ENCODE data around the gene ADAMTS12.

Gene ADAMTS12

GRCh38 chr5:33842456-33842855 is 49.3 kb downstream of the ADAMTS12 start:
- DNase-seq: no peak

DNA sequence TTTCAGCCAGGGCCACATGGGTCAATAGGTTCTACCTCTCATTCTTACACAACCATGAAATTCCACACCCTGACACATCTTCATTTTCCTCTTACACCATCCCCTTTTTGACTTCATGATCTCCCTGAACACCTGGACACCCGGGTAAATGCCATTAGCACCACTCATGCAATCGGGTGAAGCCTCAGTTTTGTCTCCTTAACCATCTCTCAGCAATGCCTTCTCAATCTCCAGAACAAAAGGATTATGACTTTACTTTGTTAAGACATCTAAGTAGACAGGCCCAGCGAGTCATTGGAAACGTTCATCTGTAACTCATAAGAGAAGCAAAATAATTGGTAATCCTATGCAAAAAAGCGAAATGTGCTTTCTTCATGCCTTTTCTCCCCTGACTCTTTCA is 49.9 kb downstream of the ADAMTS12 start:
- no peak for DNase-seq

GRCh38 chr5:33840927-33841547 is 50.8 kb downstream of the ADAMTS12 start:
- DNase-seq: no peak

DNA sequence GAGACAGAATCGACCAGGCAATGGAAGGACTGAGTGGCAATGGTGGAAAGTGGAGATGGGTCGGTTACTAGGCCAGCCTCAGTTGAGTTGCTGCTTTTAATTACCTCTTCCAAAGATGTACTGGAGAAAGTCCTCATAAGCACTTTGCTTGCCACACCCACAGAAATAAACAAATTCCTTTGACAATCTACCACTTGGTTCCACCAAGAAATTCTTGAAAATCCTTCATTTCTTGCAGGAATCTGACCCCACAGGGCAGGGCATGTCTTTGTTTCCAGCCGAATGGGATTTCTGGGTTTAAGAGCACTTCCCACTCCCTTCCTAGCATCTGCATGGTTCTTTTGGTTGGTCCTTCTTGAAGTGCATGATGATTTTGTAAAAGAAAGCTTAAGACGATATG is 54.5 kb downstream of the ADAMTS12 start:
- no peak for DNase-seq

DNA sequence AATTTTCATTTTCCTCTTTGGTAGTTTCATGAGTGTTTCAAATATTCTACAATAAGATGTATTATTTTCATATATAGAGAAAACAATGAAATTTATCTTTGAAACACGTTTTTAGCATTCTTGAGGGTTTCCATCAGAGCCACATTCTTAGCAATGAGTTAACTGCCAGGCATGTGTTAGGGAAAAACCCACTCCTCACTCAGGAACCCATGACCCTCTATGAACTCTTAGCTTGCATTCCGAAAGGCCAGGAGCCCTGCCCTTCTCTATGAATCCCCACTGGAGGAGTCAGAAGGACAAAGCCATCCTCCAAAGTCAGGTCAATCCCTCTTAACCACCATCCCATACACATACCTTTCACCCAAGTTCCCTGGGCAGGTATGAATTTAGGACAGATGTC is 57.5 kb downstream of the ADAMTS12 start:
- no peak for DNase-seq

- no peak for DNase-seq
These were observed 58.6 kb downstream of the ADAMTS12 start for GRCh38 chr5:33833237-33833575.

DNA sequence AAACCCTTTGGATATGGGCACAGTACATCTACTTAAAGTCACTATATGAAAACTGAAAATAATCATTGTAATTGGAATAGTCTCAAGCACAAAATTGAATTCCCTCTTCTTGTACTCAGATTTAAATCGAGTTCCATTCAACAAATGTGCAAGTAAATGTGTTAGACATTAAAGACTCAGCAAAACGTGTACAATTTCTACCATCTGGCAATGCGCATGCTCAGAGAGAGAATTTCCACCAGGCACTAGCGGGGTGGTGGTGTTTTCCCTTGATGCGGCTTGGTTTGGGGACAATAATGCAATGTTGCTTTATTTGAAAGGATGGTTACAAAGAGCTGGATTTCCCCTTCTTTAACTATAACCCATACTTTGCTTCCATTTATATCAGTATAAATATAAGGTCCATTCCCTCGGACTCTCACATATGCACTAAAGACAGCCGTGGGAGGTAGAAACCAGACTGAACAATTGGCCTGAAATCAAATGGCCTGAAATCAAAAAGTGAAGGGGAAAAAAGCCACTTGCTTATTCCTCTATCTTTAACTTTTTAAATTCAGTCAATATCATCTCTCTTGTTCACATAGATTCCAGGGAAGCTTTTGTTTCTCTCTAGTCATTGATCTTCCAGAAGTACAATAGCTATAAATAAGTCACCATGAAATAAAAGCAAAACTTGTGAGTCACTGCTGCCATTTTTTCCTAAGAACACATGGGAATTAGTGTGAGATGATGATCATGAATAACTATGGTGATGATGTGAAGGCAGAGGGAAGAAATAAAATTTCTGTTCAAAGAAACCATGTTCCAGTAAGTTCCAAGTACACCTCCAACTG is 59.2 kb downstream of the ADAMTS12 start:
- DNase-seq: no peak

DNA sequence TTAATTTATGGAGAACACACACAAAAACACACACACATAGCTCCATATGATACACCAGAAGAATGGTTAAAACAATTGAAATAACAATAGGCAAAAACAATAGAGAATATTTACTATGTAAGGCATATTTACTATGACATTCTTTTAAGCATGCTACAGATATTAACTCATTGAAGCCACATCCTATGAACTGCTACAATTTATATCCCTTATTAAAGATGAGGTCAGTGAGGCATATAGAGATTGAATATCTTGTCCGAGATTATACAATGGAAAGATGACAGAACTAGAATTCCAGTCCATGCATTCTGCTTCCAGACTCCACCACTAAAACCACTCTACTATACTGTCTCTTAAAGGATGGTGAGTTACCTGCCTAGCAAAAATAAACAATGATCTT is 60.7 kb downstream of the ADAMTS12 start:
- no peak for DNase-seq

DNA sequence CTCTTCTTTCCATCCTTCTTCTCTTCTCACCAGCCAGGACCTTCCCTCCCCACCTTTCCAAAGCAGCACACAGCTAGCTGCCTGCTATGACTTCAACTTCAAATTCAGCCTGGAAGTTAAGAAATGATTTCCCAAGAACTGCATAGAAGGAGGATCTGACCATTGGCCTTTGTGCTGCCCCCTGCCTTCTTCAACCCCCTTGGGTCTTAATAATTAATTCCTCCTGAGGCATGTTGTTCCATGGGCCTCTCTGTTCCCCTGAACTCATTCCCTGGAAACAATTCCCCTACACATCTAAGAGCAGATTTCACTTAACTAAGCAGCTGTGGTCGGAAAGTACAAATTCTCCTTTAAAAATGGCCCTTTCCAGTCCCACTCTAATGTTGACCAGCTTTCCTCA is 62.4 kb downstream of the ADAMTS12 start:
- DNase-seq: no peak

GRCh38 chr5:33828626-33829308 is 63.0 kb downstream of the ADAMTS12 start:
- no peak for DNase-seq

DNA sequence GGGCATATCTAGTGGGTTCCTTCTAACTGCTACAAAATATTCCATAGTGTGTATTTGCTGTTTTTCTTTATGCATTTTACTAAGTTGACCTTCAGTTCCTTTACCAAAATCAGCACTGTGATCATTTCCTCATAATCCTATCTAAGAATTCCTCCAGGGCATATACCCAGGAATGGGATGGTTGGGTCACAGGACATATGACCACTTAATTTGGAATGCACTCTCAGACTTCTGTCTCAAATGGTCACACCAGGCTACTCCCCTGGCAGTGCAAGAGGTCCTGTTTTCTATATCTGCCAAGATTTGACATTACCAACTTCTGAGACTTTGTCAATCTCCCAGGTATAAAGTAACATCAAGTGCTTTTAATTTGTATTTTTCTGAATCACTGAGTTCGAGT is 63.9 kb downstream of the ADAMTS12 start:
- no peak for DNase-seq

- DNase-seq: no peak
These were observed 64.6 kb downstream of the ADAMTS12 start for GRCh38 chr5:33827018-33827707.

DNA sequence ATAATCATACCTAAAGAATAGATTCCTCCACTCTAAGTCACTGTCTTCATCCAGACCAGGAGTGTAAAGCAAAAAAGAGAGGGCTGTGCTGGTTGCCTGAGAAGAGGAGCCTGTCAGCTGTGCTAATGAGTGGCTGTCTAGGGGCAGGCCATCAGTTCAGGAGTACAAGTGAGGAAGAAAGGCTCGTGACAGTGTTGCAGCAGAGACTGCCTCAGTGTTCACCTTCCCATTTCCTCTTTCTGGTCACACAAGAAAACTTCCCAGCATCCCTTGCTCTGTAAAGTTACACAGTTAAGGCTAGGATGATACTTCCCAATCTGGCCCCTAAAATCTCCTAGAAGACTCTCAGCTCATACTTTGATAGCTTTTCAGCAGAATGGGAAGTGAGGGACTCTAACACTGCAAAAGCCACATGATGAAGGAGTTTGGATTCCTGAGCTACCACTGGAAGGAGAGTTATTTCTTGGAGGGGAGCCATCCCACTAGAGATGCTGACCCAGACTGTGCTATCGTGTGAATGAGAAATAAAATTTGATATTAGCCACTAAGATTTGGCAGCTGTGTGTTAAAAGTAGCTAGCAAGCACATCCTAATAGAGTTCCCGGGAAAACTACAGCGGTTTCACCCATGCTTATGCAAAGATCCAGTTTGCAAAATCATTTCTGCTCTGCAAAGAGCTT is 67.1 kb downstream of the ADAMTS12 start:
- DNase-seq: no peak

DNA sequence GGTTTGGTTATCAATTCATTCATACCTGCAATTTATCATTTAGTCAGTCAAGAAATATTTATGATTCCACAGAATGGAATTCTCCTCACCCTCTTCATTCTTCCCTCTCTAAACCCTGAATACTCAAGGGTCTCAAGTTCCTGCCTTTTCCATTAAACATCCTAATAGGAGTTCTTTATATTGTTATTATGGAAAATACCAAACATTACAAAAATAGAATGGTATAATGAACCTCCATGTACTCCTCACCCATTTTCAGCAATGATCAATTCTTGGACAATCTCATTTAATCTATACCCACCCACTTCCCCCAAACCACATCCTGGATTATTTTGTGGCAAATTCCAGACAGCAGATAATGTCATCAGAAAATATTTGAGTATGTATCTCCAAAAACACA is 74.5 kb downstream of the ADAMTS12 start:
- DNase-seq: no peak

- DNase-seq: no peak
These were observed 75.0 kb downstream of the ADAMTS12 start for GRCh38 chr5:33816791-33817190.

DNA sequence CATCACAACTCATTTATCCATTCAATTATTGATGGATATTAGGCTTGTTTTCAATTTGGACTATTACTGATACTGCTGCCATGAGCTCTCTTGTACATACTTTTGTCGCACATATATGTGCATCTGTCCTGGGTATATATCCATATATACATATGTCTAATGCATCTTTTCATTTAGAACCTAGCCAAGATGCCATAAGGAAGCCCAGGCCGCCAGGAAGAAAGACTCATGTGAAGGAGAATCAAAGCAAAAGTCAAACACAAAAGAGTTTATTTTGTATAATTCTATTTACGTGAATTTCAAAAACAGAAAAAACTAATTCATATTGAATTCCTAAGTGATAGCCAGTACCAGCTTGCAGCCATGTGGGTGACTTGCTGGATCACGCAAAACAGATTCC is 79.0 kb downstream of the ADAMTS12 start:
- DNase-seq: no peak

DNA sequence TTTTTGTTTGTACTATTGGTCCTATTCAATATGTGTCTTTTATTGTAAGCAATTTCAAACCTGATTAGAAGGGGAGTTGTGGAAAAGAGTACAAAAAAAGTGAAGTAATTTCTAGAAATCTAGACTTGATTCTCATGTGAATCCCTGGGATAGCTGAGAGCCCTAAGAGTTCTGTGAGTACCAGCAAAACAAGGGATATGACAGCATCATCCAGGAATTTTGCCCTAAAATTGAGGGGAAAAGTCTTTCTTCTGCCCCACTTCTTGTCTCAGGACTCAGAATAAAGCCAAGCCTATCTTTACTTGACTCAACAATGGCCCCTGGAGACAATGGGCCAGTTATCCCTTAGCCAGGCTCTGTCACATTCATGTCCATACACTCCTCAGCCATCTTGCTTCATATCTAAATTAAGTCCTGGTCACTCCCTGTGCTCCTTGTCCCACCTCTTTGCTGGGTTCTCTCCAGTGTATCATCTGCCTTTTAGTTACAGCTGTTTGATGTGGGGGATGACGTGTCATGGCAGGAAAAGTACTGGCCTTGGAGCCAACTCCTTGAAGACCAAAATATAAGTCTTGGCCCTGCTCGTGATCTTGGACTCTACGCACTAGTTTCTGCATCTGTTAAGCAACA is 81.2 kb downstream of the ADAMTS12 start:
- DNase-seq: no peak

DNA sequence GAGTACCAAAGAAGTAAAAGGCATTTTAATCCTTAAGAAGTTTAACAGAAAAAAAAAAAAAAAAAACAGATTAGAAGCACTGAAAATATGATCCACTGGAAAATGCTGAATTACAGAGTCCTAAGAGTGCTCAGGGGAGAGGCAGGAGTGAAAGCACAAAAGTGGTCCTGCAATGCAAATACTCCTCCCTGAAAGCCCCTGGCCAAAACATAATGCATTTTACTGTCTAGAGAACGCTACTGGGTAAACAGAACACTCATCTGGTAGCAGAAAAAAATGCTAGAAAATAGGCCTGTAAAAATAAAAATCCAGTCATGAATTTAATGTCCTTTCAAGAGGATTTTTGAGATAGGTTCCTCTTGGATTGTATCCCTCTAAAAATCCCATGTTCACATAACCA is 81.9 kb downstream of the ADAMTS12 start:
- DNase-seq: no peak

GRCh38 chr5:33808699-33809098 is 83.1 kb downstream of the ADAMTS12 start:
- DNase-seq: no peak

GRCh38 chr5:33807771-33808170 is 84.0 kb downstream of the ADAMTS12 start:
- no peak for DNase-seq

- DNase-seq: no peak
These were observed 84.9 kb downstream of the ADAMTS12 start for GRCh38 chr5:33806738-33807442.

DNA sequence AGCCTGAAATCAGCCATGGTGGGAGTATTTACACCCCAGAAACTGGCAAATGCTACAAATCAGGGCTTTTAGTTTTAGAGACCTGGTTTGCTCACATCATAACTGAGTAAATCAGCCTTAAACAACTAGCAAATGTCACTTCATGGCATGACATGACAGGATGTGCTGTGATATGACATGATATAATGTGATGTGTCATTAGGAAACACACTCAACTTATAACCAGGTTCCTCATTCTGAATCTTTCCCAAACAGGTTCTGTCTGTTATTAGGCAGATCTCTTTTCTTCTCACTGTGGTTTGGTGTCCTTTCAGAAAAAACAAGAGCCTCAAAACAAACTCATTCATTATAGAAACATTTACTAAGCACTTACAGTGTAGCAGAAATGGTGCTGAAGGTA is 90.5 kb downstream of the ADAMTS12 start:
- no peak for DNase-seq
